K562 (cell line): Measurements from ENCODE around the gene TOX3. TPM values are rescaled to one million over a fixed set of nuclear protein-coding genes. Genes with fewer than 3 reads are reported as not detected.

Source experiments
- ATAC-seq: fragments of 200-7000 bp; cut with Tn5 transposase; 3 replicates; pipeline ENCODE4 v1.9.1; 2020; ENCODE audit warnings: moderate library complexity
- BruUV-seq: library from RNA; stranded (reverse); fragments of 400-500 nt; replicated peaks from 2 replicates; lab custom pipeline; 2021; lab: Mats Ljungman, UMichigan
- CTCF ChIA-PET: fragments of 300-600 bp; formaldehyde crosslinking; extraction: SDS; loops from one replicate; lab custom pipeline; 2021; ENCODE audit warnings: low intra/inter-chr PET ratio; lab: Yijun Ruan, JAX
- POLR2A ChIA-PET: fragments of 300-600, 350-650 bp; sonication (Branson Sonifier 250); formaldehyde crosslinking; extraction: SDS; loops from one replicate; lab custom pipeline; 2021; ENCODE audit warnings: antibody characterized with exemption, inconsistent platforms; lab: Yijun Ruan, JAX
- DNase-seq, 4 experiments: peaks; one replicate each; pipeline versions ENCODE4 v3.0.0 to v3.0.0-alpha.2; 2011 to 2018; ENCODE audit warnings: low spot score in 3 of 4, mixed read lengths in 3 of 4; ENCODE audit errors: extremely low read depth in 1 of 4
- FAIRE-seq: peaks from 2 replicates; lab custom pipeline; 2011; peaks lifted over from hg19 to GRCh38; lab: Jason Lieb, UNC
- H2AFZ ChIP-seq: 2 replicates; pipeline ENCODE4 v1.6.0; 2011; ENCODE audit warnings: low read depth, low read length, control low read depth, inconsistent platforms
- H3K27ac ChIP-seq: fragments of 200-600 bp; 3 replicates; pipeline ENCODE4 v1.8.0; 2011; ENCODE audit warnings: low read depth, mild to moderate bottlenecking, control low read depth, inconsistent platforms, low read length, moderate library complexity, mixed read lengths; ENCODE audit errors: extremely low read depth
- H3K27me3 ChIP-seq, 2 experiments: fragments of 300-600 bp in 1 of 2; 2 replicates in 1 of 2; 3 replicates in 1 of 2; pipeline versions ENCODE4 v1.6.0 to v1.8.0; 2011; ENCODE audit warnings: inconsistent platforms in 2 of 2, low read length in 2 of 2, mild to moderate bottlenecking in 1 of 2, mixed read lengths in 1 of 2, moderate library complexity in 1 of 2; ENCODE audit not compliant: control insufficient read depth in 2 of 2, insufficient read depth in 2 of 2
- H3K36me3 ChIP-seq: fragments of 300-600 bp; 3 replicates; pipeline ENCODE4 v1.8.0; 2011; ENCODE audit warnings: mild to moderate bottlenecking, low read length, inconsistent platforms; ENCODE audit not compliant: control insufficient read depth, insufficient read depth
- H3K4me1 ChIP-seq, 2 experiments: fragments of 200-600 bp in 1 of 2; replicated peaks in 1 of 2; 2 replicates in 1 of 2; 3 replicates in 1 of 2; pipeline versions ENCODE4 v1.5.1 to v1.8.0; 2011; ENCODE audit warnings: inconsistent platforms in 2 of 2, low read length in 2 of 2, mild to moderate bottlenecking in 1 of 2, mixed read lengths in 1 of 2, moderate library complexity in 1 of 2; ENCODE audit not compliant: control insufficient read depth in 2 of 2, insufficient read depth in 2 of 2
- H3K4me2 ChIP-seq: 2 replicates; pipeline ENCODE4 v1.6.1; 2011; ENCODE audit warnings: low read length, control low read depth, inconsistent platforms, mixed read lengths; ENCODE audit not compliant: insufficient read depth
- H3K4me3 ChIP-seq: fragments of 200-600 bp; sonication (generic), shearing (Covaris generic); 2 replicates; pipeline ENCODE4 v1.5.1; 2016; ENCODE audit warnings: control low read depth, inconsistent platforms
- H3K79me2 ChIP-seq: fragments of 200-600 bp; 3 replicates; pipeline ENCODE4 v1.8.0; 2011; ENCODE audit warnings: low read length, inconsistent platforms; ENCODE audit not compliant: control insufficient read depth, insufficient read depth
- H3K9ac ChIP-seq, 2 experiments: 2 replicates each; pipeline versions ENCODE4 v1.6.0 to v1.6.1; 2011; ENCODE audit warnings: low read depth in 2 of 2, low read length in 2 of 2, control low read depth in 1 of 2, inconsistent platforms in 1 of 2, mild to moderate bottlenecking in 1 of 2, mixed read lengths in 1 of 2; ENCODE audit not compliant: insufficient read depth in 1 of 2
- H3K9me1 ChIP-seq: one replicate; pipeline ENCODE4 v1.6.0; 2011; ENCODE audit warnings: inconsistent platforms, mild to moderate bottlenecking, low read length, moderate library complexity; ENCODE audit not compliant: control insufficient read depth, insufficient read depth
- H3K9me3 ChIP-seq: replicated peaks from 2 replicates; pipeline ENCODE4 v1.5.1; 2011; ENCODE audit warnings: low read depth, low read length, inconsistent platforms; ENCODE audit not compliant: control insufficient read depth, insufficient read depth
- H4K20me1 ChIP-seq: replicated peaks from 2 replicates; pipeline ENCODE4 v1.6.1; 2011; ENCODE audit warnings: low read length, inconsistent platforms, mixed read lengths; ENCODE audit not compliant: control insufficient read depth, insufficient read depth
- CBFA2T3 ChIP-seq: fragments of 450-650 bp; IDR thresholded peaks from 2 replicates; pipeline ENCODE4 v1.6.1; 2017
- RERE ChIP-seq: sonication (generic); formaldehyde crosslinking; IDR thresholded peaks from 2 replicates; pipeline ENCODE4 v1.8.0; 2023; ENCODE audit warnings: missing genetic modification reagents, mild to moderate bottlenecking, borderline replicate concordance
- WGBS: fragments of 100-300 bp; shearing (Covaris generic); methylation state at CpG from one replicate; pipeline ENCODE4 v1.1.6; 2016; ENCODE audit warnings: low coverage, mixed read lengths; ENCODE audit not compliant: insufficient coverage; ENCODE audit errors: missing lambda C conversion rate; 5-methylcytosine and 5-hydroxymethylcytosine counted together
- in situ Hi-C: fragments of 300-500 bp; cut with MboI; formaldehyde crosslinking; loops from 4 replicates; pipeline ENCODE4 v1.15.0; 2018; ENCODE audit warnings: inconsistent platforms, mixed read lengths
- intact Hi-C: fragments of 100-400 bp; cut with micrococcal nuclease; formaldehyde crosslinking; loops from 2 replicates; pipeline ENCODE4 v1.14.2; 2022
- polyA plus RNA-seq, 8 experiments: library from polyadenylated mRNA; depleted of rRNA in 4 of 8; stranded (reverse) in 5 of 8; unstranded in 3 of 8; fragments of >200 nt; fragmentation: Nextera tagmentation in 2 of 8; fragmentation: Illumina TruSeq in 1 of 8; extraction: Ambion mirVana in 2 of 8; extraction: Trizol in 1 of 8; gene quantifications; 2 replicates each; pipeline versions ENCODE4 v1.2.1 to v1.2.3, GENCODE V29; 2011 to 2014; ENCODE audit warnings: inconsistent platforms in 1 of 8, missing spikeins in 1 of 8
- total RNA-seq, 7 experiments: library from RNA; depleted of rRNA in 6 of 7; stranded (reverse); fragments of >200 nt in 6 of 7; fragmentation: Illumina TruSeq in 2 of 7; extraction: Trizol in 2 of 7; gene quantifications; 2 replicates each; pipeline versions ENCODE4 v1.2.1 to v1.2.3, GENCODE V29; 2011 to 2021; ENCODE audit warnings: low replicate concordance in 1 of 7

Gene TOX3
- total and polyA plus RNA-seq, 9 of the 15 experiments (the other 6 are each of a cell fraction or from before 2014, with no cell fraction given): not detected

GRCh38 chr16:52407778-52408177, 139.2 kb downstream of the TOX3 start:
- Histone ChIP-seq H3K9me3 (0 out of 2 replicates have a peak, but pooled peaks cover 2% of the 10 kb centered on the region), H3K79me2 (no peaks in the 10 kb centered on the region), H3K27ac (no peak overlapping the region), H4K20me1 (no peaks in the 10 kb centered on the region), H3K4me1 (no peaks in the 10 kb centered on the region), H3K36me3 (no peaks in the 10 kb centered on the region), H3K9me1 (no peaks in the 10 kb centered on the region), H3K4me3 (no peak overlapping the region), H3K4me2 (no peak overlapping the region), H3K9ac (no peak overlapping the region), H3K27me3 (no peaks in the 10 kb centered on the region), H2AFZ (no peak overlapping the region)
- DNase-seq (no peak), ATAC-seq (no peak), FAIRE-seq (no peak)
- 6% methylated on average over 1 of the region's 1 CpG for WGBS
- BruUV-seq: no TSS peak
- POLR2A ChIA-PET: no interaction called here
- TF ChIP-seq RERE (CRISPR knock-in tag): no peak
- no peak for TF ChIP-seq CBFA2T3
- intact Hi-C loops: no loop called here
- in situ Hi-C loops: no loop called here
- CTCF ChIA-PET: no interaction called here
